OCI-LY1 (cell line): Measurements from ENCODE around the gene OR56A5.

Source experiments
- H2AFZ ChIP-seq: fragments of 200-600 bp; sonication (generic), shearing (Covaris generic); 2 replicates; pipeline ENCODE4 v1.6.0; 2014; ENCODE audit warnings: antibody characterized with exemption, mild to moderate bottlenecking, low read length
- H3F3A ChIP-seq: fragments of 200-600 bp; sonication (generic), shearing (Covaris generic); 2 replicates; pipeline ENCODE4 v1.6.0; 2014; ENCODE audit warnings: mild to moderate bottlenecking, antibody characterized with exemption, low read length, moderate library complexity; ENCODE audit not compliant: insufficient read depth
- H3K27ac ChIP-seq: fragments of 200-600 bp; sonication (generic); 2 replicates; pipeline ENCODE4 v1.5.1; 2014; ENCODE audit warnings: low read length, mixed run types, mild to moderate bottlenecking, low read depth; ENCODE audit not compliant: poor library complexity, severe bottlenecking
- H3K27me3 ChIP-seq: fragments of 200-600 bp; sonication (generic); 2 replicates; pipeline ENCODE4 v1.6.0; 2014; ENCODE audit warnings: antibody characterized with exemption, mild to moderate bottlenecking, low read length, moderate library complexity; ENCODE audit not compliant: insufficient read depth
- H3K36me3 ChIP-seq: fragments of 200-600 bp; sonication (generic); 2 replicates; pipeline ENCODE4 v1.6.1; 2014; ENCODE audit warnings: mild to moderate bottlenecking, antibody characterized with exemption, low read length, moderate library complexity, mixed read lengths; ENCODE audit not compliant: insufficient read depth
- H3K4me1 ChIP-seq: fragments of 200-600 bp; sonication (generic); 2 replicates; pipeline ENCODE4 v1.5.1; 2014; ENCODE audit warnings: mild to moderate bottlenecking, low read length, moderate library complexity; ENCODE audit not compliant: insufficient read depth, severe bottlenecking
- H3K4me2 ChIP-seq: fragments of 200-600 bp; sonication (generic), shearing (Covaris generic); 2 replicates; pipeline ENCODE4 v1.6.1; 2014; ENCODE audit warnings: low read length
- H3K4me3 ChIP-seq: fragments of 200-600 bp; sonication (generic); 2 replicates; pipeline ENCODE4 v1.5.1; 2014; ENCODE audit warnings: low read length, low read depth, mild to moderate bottlenecking, mixed read lengths; ENCODE audit not compliant: poor library complexity, severe bottlenecking
- H3K79me2 ChIP-seq: fragments of 200-600 bp; shearing (Covaris generic); 2 replicates; pipeline ENCODE4 v1.6.1; 2016; ENCODE audit warnings: mixed run types, low read length, mixed read lengths; ENCODE audit not compliant: insufficient read depth
- H3K9ac ChIP-seq: fragments of 200-600 bp; sonication (generic), shearing (Covaris generic); 2 replicates; pipeline ENCODE4 v1.6.1; 2014; ENCODE audit warnings: mild to moderate bottlenecking, low read length, mixed read lengths
- H3K9me2 ChIP-seq: fragments of 200-600 bp; sonication (generic), shearing (Covaris generic); 2 replicates; pipeline ENCODE4 v1.6.1; 2014; ENCODE audit warnings: low read depth, mild to moderate bottlenecking, low read length, mixed read lengths
- H3K9me3 ChIP-seq: fragments of 200-600 bp; shearing (Covaris generic); 2 replicates; pipeline ENCODE4 v1.6.1; 2014; ENCODE audit warnings: low read length, mixed read lengths
- H4K20me1 ChIP-seq: fragments of 200-600 bp; sonication (generic), shearing (Covaris generic); 2 replicates; pipeline ENCODE4 v1.6.0; 2016; ENCODE audit warnings: mild to moderate bottlenecking, low read length; ENCODE audit not compliant: insufficient read depth
- CTCF ChIP-seq: fragments of 200-600 bp; sonication (generic), shearing (Covaris generic); IDR thresholded peaks from 2 replicates; pipeline ENCODE4 v1.5.1; 2017; ENCODE audit warnings: mild to moderate bottlenecking, antibody characterized with exemption, low read length, moderate library complexity, mixed read lengths
- EZH2 ChIP-seq: fragments of 200-600 bp; sonication (generic), shearing (Covaris generic); IDR thresholded peaks from 2 replicates; pipeline ENCODE4 v1.8.0; 2017; ENCODE audit warnings: borderline replicate concordance, mixed run types, mild to moderate bottlenecking, antibody characterized with exemption, low read length, moderate library complexity, mixed read lengths

Gene OR56A5

GRCh38 chr11:5941951-5942350 is 26.3 kb downstream of the OR56A5 start, which contains the start of gene OR56A3:
OR56A3 (plus strand) TSS chr11:5942251; CDS start chr11:5947347, 5,096 bp downstream.
- no peaks in the 10 kb centered on the region for H3K9me2 ChIP-seq
- H3K4me3 ChIP-seq: no peak within 1 kb of the TSS
- H3K27me3 ChIP-seq: no peaks in the 10 kb centered on the region
- H2AFZ ChIP-seq: no peak within 1 kb of the TSS
- no peak within 1 kb of the TSS for H3K4me2 ChIP-seq
- no peaks in the 10 kb centered on the region for H4K20me1 ChIP-seq
- no peaks in the 10 kb centered on the region for H3K36me3 ChIP-seq
- no peak within 1 kb of the TSS for H3K9ac ChIP-seq
- H3K4me1 ChIP-seq: no peaks in the 10 kb centered on the region
- TF ChIP-seq EZH2: no peak
- TF ChIP-seq CTCF: no peak
- no peaks in the 10 kb centered on the region for H3F3A ChIP-seq
- H3K79me2 ChIP-seq: no peaks in the 10 kb centered on the region
- no peaks in the 10 kb centered on the region for H3K9me3 ChIP-seq
- H3K27ac ChIP-seq: no peak within 1 kb of the TSS

- no peak overlapping the region for H3K4me2 ChIP-seq
Observed at GRCh38 chr11:5940748-5941147, 27.5 kb downstream of the OR56A5 start.

GRCh38 chr11:5938603-5938965 is 29.7 kb downstream of the OR56A5 start:
- H2AFZ ChIP-seq: no peak overlapping the region
- H3K4me2 ChIP-seq: no peak overlapping the region
- TF ChIP-seq EZH2 (no peak), CTCF (no peak)
- H3K27ac ChIP-seq: no peak overlapping the region
- no peaks in the 10 kb centered on the region for H3F3A ChIP-seq
- H3K9me3 ChIP-seq: no peaks in the 10 kb centered on the region
- no peak overlapping the region for H3K9ac ChIP-seq
- no peaks in the 10 kb centered on the region for H3K27me3 ChIP-seq
- no peaks in the 10 kb centered on the region for H3K9me2 ChIP-seq
- no peaks in the 10 kb centered on the region for H3K36me3 ChIP-seq
- H3K79me2 ChIP-seq: no peaks in the 10 kb centered on the region
- no peak overlapping the region for H3K4me3 ChIP-seq
- no peaks in the 10 kb centered on the region for H3K4me1 ChIP-seq
- no peaks in the 10 kb centered on the region for H4K20me1 ChIP-seq

More at GRCh38 chr11:5940748-5941147, 27.5 kb downstream of the OR56A5 start:
- H3K79me2 ChIP-seq: no peaks in the 10 kb centered on the region
- H3K27ac ChIP-seq: no peak overlapping the region
- no peak overlapping the region for H3K9ac ChIP-seq
- H3K9me3 ChIP-seq: no peaks in the 10 kb centered on the region
- no peak overlapping the region for H2AFZ ChIP-seq
- H3K9me2 ChIP-seq: no peaks in the 10 kb centered on the region
- no peaks in the 10 kb centered on the region for H4K20me1 ChIP-seq
- H3K4me1 ChIP-seq: no peaks in the 10 kb centered on the region
- no peaks in the 10 kb centered on the region for H3F3A ChIP-seq
- TF ChIP-seq CTCF: no peak
- no peak for TF ChIP-seq EZH2
- no peaks in the 10 kb centered on the region for H3K36me3 ChIP-seq
- H3K4me3 ChIP-seq: no peak overlapping the region
- H3K27me3 ChIP-seq: no peaks in the 10 kb centered on the region
